ENCODE results near the gene SLC4A1. TPM values are rescaled to one million over a fixed set of nuclear protein-coding genes. Genes with fewer than 3 reads are reported as not detected.
A peak's percentile ranks its signal among the peaks of the same experiment; 100 is the strongest.

SLC4A1 gene
- total and polyA plus RNA-seq, 2 experiments from 2014 or later = not detected

- Histone ChIP-seq H3K4me2 (peak overlapping the region; percentile 68), H2AFZ (no peak overlapping the region), H3K4me3 (no peak overlapping the region), H3K27ac (ENCODE audit: low read depth) (no peak overlapping the region), H4K20me1 (replicated peaks; ENCODE audit: insufficient read depth) (0 out of 2 replicates have a peak, but pooled peaks cover 3% of the 10 kb centered on the region), H3K36me3 (ENCODE audit: insufficient read depth) (no peaks in the 10 kb centered on the region), H3K27me3 (ENCODE audit: insufficient read depth) (peaks cover 25% of the 10 kb centered on the region), H3F3A (replicated peaks; ENCODE audit: low read depth) (peaks cover 16% of the 10 kb centered on the region; the same call in 1 of the 2 replicates), H3K79me2 (replicated peaks; ENCODE audit: insufficient read depth) (no peaks in the 10 kb centered on the region), H3K9me2 (ENCODE audit: insufficient read depth) (no peaks in the 10 kb centered on the region), H3K4me1 (ENCODE audit: insufficient read depth) (peaks cover 22% of the 10 kb centered on the region; the same call in 1 of the 2 replicates)
- Mint-ChIP-seq H3K27me3 (ENCODE audit: insufficient read depth, low read depth, poor library complexity) (peaks cover 45% of the 10 kb centered on the region), H3K4me3 (no peak overlapping the region), H3K4me1 (peaks cover 55% of the 10 kb centered on the region), H3K9me3 (no peaks in the 10 kb centered on the region; the same call in 2 of the 3 replicates), H3K27ac (no peak overlapping the region), H3K36me3 (ENCODE audit: low read depth) (no peaks in the 10 kb centered on the region)
- no peak for ATAC-seq
- TF ChIP-seq, protein P1, sequence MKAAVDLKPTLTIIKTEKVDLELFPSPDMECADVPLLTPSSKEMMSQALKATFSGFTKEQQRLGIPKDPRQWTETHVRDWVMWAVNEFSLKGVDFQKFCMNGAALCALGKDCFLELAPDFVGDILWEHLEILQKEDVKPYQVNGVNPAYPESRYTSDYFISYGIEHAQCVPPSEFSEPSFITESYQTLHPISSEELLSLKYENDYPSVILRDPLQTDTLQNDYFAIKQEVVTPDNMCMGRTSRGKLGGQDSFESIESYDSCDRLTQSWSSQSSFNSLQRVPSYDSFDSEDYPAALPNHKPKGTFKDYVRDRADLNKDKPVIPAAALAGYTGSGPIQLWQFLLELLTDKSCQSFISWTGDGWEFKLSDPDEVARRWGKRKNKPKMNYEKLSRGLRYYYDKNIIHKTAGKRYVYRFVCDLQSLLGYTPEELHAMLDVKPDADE (IDR thresholded peaks at IDR 0.05) = no peak
- TF ChIP-seq EZH2 (IDR thresholded peaks at IDR 0.05; ENCODE audit: low read depth, unreplicated experiment) = no peak
- TF ChIP-seq, protein P2, sequence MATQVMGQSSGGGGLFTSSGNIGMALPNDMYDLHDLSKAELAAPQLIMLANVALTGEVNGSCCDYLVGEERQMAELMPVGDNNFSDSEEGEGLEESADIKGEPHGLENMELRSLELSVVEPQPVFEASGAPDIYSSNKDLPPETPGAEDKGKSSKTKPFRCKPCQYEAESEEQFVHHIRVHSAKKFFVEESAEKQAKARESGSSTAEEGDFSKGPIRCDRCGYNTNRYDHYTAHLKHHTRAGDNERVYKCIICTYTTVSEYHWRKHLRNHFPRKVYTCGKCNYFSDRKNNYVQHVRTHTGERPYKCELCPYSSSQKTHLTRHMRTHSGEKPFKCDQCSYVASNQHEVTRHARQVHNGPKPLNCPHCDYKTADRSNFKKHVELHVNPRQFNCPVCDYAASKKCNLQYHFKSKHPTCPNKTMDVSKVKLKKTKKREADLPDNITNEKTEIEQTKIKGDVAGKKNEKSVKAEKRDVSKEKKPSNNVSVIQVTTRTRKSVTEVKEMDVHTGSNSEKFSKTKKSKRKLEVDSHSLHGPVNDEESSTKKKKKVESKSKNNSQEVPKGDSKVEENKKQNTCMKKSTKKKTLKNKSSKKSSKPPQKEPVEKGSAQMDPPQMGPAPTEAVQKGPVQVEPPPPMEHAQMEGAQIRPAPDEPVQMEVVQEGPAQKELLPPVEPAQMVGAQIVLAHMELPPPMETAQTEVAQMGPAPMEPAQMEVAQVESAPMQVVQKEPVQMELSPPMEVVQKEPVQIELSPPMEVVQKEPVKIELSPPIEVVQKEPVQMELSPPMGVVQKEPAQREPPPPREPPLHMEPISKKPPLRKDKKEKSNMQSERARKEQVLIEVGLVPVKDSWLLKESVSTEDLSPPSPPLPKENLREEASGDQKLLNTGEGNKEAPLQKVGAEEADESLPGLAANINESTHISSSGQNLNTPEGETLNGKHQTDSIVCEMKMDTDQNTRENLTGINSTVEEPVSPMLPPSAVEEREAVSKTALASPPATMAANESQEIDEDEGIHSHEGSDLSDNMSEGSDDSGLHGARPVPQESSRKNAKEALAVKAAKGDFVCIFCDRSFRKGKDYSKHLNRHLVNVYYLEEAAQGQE (IDR thresholded peaks at IDR 0.05; ENCODE audit: unreplicated experiment) = no peak
- no peak for TF ChIP-seq JUNB (IDR thresholded peaks at IDR 0.05; ENCODE audit: unreplicated experiment)
- no peak for TF ChIP-seq CREB1 (CRISPR knock-in tag; IDR thresholded peaks at IDR 0.05; ENCODE audit: low read depth)
- no peak for TF ChIP-seq STAT1 (IDR thresholded peaks at IDR 0.05; ENCODE audit: unreplicated experiment)
- TF ChIP-seq NANOG (IDR thresholded peaks at IDR 0.05; ENCODE audit: borderline replicate concordance) = no peak
- no peak for TF ChIP-seq ZNF114 (CRISPR knock-in tag; IDR thresholded peaks at IDR 0.05)
- no peak for TF ChIP-seq ZNF331 (CRISPR knock-in tag; IDR thresholded peaks at IDR 0.05; ENCODE audit: low read depth)
- no peak for TF ChIP-seq CTCF (conservative IDR thresholded peaks at IDR 0.05; ENCODE audit: low read depth in 2 of 2)
- TF ChIP-seq, protein P3, sequence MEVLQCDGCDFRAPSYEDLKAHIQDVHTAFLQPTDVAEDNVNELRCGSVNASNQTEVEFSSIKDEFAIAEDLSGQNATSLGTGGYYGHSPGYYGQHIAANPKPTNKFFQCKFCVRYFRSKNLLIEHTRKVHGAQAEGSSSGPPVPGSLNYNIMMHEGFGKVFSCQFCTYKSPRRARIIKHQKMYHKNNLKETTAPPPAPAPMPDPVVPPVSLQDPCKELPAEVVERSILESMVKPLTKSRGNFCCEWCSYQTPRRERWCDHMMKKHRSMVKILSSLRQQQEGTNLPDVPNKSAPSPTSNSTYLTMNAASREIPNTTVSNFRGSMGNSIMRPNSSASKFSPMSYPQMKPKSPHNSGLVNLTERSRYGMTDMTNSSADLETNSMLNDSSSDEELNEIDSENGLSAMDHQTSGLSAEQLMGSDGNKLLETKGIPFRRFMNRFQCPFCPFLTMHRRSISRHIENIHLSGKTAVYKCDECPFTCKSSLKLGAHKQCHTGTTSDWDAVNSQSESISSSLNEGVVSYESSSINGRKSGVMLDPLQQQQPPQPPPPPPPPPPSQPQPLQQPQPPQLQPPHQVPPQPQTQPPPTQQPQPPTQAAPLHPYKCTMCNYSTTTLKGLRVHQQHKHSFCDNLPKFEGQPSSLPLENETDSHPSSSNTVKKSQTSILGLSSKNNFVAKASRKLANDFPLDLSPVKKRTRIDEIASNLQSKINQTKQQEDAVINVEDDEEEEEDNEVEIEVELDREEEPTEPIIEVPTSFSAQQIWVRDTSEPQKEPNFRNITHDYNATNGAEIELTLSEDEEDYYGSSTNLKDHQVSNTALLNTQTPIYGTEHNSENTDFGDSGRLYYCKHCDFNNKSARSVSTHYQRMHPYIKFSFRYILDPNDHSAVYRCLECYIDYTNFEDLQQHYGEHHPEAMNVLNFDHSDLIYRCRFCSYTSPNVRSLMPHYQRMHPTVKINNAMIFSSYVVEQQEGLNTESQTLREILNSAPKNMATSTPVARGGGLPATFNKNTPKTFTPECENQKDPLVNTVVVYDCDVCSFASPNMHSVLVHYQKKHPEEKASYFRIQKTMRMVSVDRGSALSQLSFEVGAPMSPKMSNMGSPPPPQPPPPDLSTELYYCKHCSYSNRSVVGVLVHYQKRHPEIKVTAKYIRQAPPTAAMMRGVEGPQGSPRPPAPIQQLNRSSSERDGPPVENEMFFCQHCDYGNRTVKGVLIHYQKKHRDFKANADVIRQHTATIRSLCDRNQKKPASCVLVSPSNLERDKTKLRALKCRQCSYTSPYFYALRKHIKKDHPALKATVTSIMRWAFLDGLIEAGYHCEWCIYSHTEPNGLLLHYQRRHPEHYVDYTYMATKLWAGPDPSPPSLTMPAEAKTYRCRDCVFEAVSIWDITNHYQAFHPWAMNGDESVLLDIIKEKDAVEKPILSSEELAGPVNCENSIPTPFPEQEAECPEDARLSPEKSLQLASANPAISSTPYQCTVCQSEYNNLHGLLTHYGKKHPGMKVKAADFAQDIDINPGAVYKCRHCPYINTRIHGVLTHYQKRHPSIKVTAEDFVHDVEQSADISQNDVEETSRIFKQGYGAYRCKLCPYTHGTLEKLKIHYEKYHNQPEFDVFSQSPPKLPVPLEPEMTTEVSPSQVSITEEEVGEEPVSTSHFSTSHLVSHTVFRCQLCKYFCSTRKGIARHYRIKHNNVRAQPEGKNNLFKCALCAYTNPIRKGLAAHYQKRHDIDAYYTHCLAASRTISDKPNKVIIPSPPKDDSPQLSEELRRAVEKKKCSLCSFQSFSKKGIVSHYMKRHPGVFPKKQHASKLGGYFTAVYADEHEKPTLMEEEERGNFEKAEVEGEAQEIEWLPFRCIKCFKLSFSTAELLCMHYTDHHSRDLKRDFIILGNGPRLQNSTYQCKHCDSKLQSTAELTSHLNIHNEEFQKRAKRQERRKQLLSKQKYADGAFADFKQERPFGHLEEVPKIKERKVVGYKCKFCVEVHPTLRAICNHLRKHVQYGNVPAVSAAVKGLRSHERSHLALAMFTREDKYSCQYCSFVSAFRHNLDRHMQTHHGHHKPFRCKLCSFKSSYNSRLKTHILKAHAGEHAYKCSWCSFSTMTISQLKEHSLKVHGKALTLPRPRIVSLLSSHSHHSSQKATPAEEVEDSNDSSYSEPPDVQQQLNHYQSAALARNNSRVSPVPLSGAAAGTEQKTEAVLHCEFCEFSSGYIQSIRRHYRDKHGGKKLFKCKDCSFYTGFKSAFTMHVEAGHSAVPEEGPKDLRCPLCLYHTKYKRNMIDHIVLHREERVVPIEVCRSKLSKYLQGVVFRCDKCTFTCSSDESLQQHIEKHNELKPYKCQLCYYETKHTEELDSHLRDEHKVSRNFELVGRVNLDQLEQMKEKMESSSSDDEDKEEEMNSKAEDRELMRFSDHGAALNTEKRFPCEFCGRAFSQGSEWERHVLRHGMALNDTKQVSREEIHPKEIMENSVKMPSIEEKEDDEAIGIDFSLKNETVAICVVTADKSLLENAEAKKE (CRISPR knock-in tag; IDR thresholded peaks at IDR 0.05) = no peak
- no peak for TF ChIP-seq EZH2phosphoT487 (IDR thresholded peaks at IDR 0.05; ENCODE audit: unreplicated experiment)
- no peak for TF ChIP-seq POLR2AphosphoS5 (IDR thresholded peaks at IDR 0.05; ENCODE audit: low read depth)
- DNase-seq (ENCODE audit: low spot score) = no peak
Observed at GRCh38 chr17:44311562-44312181, 43.7 kb upstream of the SLC4A1 start.

All from GM23338 (cell line).